Neural crest cell (in vitro differentiated cells): Measurements from ENCODE around the gene ZHX3. TPM values are rescaled to one million over a fixed set of nuclear protein-coding genes. Genes with fewer than 3 reads are reported as not detected.

Experiments used
- DNase-seq: peaks from one replicate; pipeline ENCODE4 v3.0.0; 2021; ENCODE audit warnings: low read depth, mixed read lengths, low spot score
- H3K27ac Mint-ChIP-seq: one replicate; pipeline ENCODE4 v1.8.0; 2021; ENCODE audit warnings: mild to moderate bottlenecking, mixed read lengths; ENCODE audit not compliant: unreplicated experiment
- H3K27me3 Mint-ChIP-seq: 2 replicates; pipeline ENCODE4 v1.8.0; 2021; ENCODE audit warnings: low read depth, mild to moderate bottlenecking, mixed read lengths
- H3K36me3 Mint-ChIP-seq: 2 replicates; pipeline ENCODE4 v1.8.0; 2021; ENCODE audit warnings: low read depth, mild to moderate bottlenecking, mixed read lengths
- H3K4me1 Mint-ChIP-seq: 2 replicates; pipeline ENCODE4 v1.8.0; 2021; ENCODE audit warnings: mixed read lengths
- H3K4me3 Mint-ChIP-seq: one replicate; pipeline ENCODE4 v1.8.0; 2021; ENCODE audit warnings: mild to moderate bottlenecking, mixed read lengths
- H3K9me3 Mint-ChIP-seq: 2 replicates; pipeline ENCODE4 v1.8.0; 2021; ENCODE audit warnings: mixed read lengths
- total RNA-seq: library from RNA; stranded (reverse); gene quantifications from 2 replicates; pipeline ENCODE4 v1.2.1, GENCODE V29; 2021
- TF ChIP-seq, protein P1 (sequence below): fragments of 200-600 bp; sonication (generic); conservative IDR thresholded peaks from 2 replicates; pipeline ENCODE4 v1.5.0; 2021; ENCODE audit warnings: antibody characterized with exemption, mild to moderate bottlenecking

ZHX3 gene
- total RNA-seq, 1 donor from 2014 or later, result 13.0 TPM

GRCh38 chr20:41219824-41220223 is 97.7 kb downstream of the ZHX3 start:
- Mint-ChIP-seq H3K4me1 (peaks cover 8% of the 10 kb centered on the region), H3K36me3 (peaks cover 3% of the 10 kb centered on the region), H3K27me3 (no peaks in the 10 kb centered on the region), H3K4me3 (no peak overlapping the region), H3K9me3 (peaks cover 2% of the 10 kb centered on the region), H3K27ac (no peak overlapping the region)
- no peak for DNase-seq
- TF ChIP-seq, protein P1, sequence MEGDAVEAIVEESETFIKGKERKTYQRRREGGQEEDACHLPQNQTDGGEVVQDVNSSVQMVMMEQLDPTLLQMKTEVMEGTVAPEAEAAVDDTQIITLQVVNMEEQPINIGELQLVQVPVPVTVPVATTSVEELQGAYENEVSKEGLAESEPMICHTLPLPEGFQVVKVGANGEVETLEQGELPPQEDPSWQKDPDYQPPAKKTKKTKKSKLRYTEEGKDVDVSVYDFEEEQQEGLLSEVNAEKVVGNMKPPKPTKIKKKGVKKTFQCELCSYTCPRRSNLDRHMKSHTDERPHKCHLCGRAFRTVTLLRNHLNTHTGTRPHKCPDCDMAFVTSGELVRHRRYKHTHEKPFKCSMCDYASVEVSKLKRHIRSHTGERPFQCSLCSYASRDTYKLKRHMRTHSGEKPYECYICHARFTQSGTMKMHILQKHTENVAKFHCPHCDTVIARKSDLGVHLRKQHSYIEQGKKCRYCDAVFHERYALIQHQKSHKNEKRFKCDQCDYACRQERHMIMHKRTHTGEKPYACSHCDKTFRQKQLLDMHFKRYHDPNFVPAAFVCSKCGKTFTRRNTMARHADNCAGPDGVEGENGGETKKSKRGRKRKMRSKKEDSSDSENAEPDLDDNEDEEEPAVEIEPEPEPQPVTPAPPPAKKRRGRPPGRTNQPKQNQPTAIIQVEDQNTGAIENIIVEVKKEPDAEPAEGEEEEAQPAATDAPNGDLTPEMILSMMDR, result no peak

GRCh38 chr20:41218466-41218865 is 99.1 kb downstream of the ZHX3 start:
- TF ChIP-seq, protein P1, result no peak
- peaks cover 2% of the 10 kb centered on the region for H3K9me3 Mint-ChIP-seq
- peaks cover 3% of the 10 kb centered on the region for H3K36me3 Mint-ChIP-seq
- DNase-seq, result no peak
- no peak overlapping the region for H3K4me3 Mint-ChIP-seq
- H3K4me1 Mint-ChIP-seq, result no peaks in the 10 kb centered on the region
- H3K27me3 Mint-ChIP-seq, result no peaks in the 10 kb centered on the region
- no peak overlapping the region for H3K27ac Mint-ChIP-seq

GRCh38 chr20:41217422-41217821 is 100.1 kb downstream of the ZHX3 start:
- no peaks in the 10 kb centered on the region for H3K27me3 Mint-ChIP-seq
- H3K4me3 Mint-ChIP-seq, result no peak overlapping the region
- H3K36me3 Mint-ChIP-seq, result peaks cover 3% of the 10 kb centered on the region
- H3K9me3 Mint-ChIP-seq, result peaks cover 2% of the 10 kb centered on the region
- TF ChIP-seq, protein P1, result no peak
- no peak for DNase-seq
- H3K27ac Mint-ChIP-seq, result no peak overlapping the region
- no peaks in the 10 kb centered on the region for H3K4me1 Mint-ChIP-seq

GRCh38 chr20:41214666-41215065 is 102.9 kb downstream of the ZHX3 start:
- no peak overlapping the region for H3K27ac Mint-ChIP-seq
- H3K4me1 Mint-ChIP-seq, result no peaks in the 10 kb centered on the region
- no peak for DNase-seq
- H3K27me3 Mint-ChIP-seq, result no peaks in the 10 kb centered on the region
- TF ChIP-seq, protein P1, result no peak
- H3K4me3 Mint-ChIP-seq, result no peak overlapping the region
- peaks cover 2% of the 10 kb centered on the region for H3K9me3 Mint-ChIP-seq
- no peaks in the 10 kb centered on the region for H3K36me3 Mint-ChIP-seq

DNA sequence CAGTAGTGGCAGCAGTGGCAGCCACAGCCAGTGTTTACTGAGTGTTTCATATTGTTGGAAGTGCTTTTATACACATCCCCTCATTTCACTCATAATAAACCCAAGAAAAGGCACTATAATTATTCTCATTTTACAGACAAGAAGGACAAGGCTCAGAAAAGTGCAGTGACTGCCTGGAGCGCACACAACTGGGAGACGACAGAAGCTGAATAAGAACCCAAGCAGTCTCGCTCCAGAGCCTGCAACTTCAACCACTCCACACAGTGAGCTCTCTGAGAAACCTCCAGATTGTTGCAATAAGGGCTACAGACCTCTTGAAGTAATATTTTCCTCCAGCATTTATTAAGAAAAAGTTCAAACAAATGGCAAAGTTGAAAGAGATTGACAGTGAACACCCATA is 103.3 kb downstream of the ZHX3 start:
- Mint-ChIP-seq H3K4me3 (no peak overlapping the region), H3K27ac (no peak overlapping the region), H3K36me3 (no peaks in the 10 kb centered on the region), H3K4me1 (no peaks in the 10 kb centered on the region), H3K9me3 (peaks cover 2% of the 10 kb centered on the region), H3K27me3 (no peaks in the 10 kb centered on the region)
- TF ChIP-seq, protein P1, result no peak
- no peak for DNase-seq
